Erythroblast (primary cell): Measurements from ENCODE around the gene MIGA1.

Source experiments
- GATA1 ChIP-seq: IDR thresholded peaks from 2 replicates; pipeline ENCODE4 v1.6.1; 2011; ENCODE audit warnings: low read depth, mild to moderate bottlenecking, control low read depth, low read length, moderate library complexity
- POLR2A ChIP-seq: IDR thresholded peaks from 2 replicates; pipeline ENCODE4 v1.6.1; 2011; ENCODE audit warnings: mild to moderate bottlenecking, low read length

GRCh38 chr1:77768006-77768405, 11.4 kb upstream of the MIGA1 start:
- no peak for TF ChIP-seq POLR2A
- no peak for TF ChIP-seq GATA1
